Articular chondrocyte of knee joint (primary cell): ENCODE results near the gene SEPTIN1. TPM values are rescaled to one million over a fixed set of nuclear protein-coding genes. Genes with fewer than 3 reads are reported as not detected.

Experiments
- small RNA-seq: library from RNA; depleted of rRNA; stranded (forward); fragments of <200 nt; gene quantifications from one replicate; pipeline ENCODE3, GENCODE V24; 2012
- total RNA-seq: library from RNA; depleted of rRNA; stranded (reverse); fragments of >200 nt; gene quantifications from 2 replicates; pipeline ENCODE4 v1.2.3, GENCODE V29; 2012

SEPTIN1 gene, protein sequence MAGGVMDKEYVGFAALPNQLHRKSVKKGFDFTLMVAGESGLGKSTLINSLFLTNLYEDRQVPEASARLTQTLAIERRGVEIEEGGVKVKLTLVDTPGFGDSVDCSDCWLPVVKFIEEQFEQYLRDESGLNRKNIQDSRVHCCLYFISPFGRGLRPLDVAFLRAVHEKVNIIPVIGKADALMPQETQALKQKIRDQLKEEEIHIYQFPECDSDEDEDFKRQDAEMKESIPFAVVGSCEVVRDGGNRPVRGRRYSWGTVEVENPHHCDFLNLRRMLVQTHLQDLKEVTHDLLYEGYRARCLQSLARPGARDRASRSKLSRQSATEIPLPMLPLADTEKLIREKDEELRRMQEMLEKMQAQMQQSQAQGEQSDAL
- 0.11 TPM in 1 of 2 replicates, not detected in the other for total RNA-seq

DNA sequence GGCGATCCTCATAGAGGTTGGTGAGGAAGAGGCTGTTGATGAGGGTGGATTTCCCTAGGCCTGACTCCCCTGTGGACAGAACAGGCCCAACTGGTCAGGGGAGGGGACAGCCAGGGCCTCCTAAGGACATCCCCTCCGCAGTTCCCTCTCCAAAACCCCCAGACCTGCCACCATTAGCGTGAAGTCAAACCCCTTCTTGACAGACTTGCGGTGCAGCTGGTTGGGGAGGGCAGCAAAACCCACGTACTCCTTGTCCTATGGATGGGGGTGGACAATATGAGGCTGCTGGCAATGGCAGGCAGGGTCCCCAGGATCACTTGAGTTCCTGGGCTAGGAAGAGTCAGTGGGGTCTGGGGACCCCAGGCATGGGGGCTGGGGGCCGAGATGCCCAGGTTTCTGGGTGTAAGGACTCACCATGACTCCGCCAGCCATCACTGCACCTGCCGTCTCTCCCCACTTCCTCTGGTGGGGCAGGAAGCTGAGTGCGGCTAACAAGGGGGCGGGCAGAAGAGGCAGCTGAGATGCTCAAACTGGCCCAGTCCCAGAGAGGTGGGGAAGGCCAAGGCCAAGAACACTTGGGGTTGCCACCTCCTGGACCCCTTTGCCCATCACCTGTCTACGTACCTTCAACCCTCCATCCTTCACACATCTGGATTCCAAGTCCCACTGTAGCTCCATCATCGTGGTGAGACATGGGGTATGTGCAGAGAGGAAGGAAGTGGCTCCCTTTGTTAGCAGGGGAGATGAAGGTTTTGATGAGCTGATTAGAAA is at the start of gene SEPTIN1:
Gene SEPTIN1 (minus strand): TSS at position 451 of the 771 bp plus-strand sequence. CDS start 19 bp downstream, at position 432.

DNA sequence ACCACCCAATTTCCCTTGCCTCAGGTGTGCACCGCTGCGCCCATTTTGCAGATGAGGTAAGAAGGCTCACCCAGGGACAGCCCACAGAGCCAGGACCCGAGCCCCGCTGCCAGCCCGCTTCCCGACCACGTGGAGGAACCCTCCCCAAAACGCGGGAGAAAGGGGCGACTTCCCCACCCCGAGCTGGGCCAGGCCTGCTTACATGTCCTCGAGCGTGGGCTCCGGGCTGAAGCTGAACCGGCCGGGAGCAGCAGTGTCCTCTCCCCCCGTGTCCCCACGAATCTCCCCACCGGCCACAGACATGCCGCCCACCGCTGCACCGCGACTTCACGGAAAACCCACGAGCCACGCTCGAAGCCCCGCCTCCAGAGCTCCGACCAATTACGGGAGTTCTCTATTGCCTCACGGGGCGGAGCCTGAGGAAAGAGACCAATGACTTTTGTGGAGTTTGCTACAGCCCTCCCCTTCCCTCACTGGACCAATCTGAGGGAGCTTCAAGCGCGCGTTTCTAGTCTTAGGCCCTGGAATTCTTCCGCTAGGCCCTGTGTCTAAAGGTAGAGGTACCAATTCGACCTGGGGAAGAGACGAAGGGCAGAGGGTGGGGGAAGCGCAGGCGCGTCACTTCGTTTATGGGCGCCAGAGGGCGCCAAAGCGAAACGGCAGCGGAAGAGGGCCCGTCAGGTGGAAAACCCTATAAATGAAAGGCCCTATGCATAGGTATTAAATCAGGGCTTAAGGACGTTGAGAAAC is 47.5 kb upstream of the SEPTIN1 start, which contains the start of gene DCTPP1:
Gene DCTPP1 (minus strand): TSS at position 353 of the 750 bp plus-strand sequence. CDS start 50 bp downstream, at position 303.

DNA sequence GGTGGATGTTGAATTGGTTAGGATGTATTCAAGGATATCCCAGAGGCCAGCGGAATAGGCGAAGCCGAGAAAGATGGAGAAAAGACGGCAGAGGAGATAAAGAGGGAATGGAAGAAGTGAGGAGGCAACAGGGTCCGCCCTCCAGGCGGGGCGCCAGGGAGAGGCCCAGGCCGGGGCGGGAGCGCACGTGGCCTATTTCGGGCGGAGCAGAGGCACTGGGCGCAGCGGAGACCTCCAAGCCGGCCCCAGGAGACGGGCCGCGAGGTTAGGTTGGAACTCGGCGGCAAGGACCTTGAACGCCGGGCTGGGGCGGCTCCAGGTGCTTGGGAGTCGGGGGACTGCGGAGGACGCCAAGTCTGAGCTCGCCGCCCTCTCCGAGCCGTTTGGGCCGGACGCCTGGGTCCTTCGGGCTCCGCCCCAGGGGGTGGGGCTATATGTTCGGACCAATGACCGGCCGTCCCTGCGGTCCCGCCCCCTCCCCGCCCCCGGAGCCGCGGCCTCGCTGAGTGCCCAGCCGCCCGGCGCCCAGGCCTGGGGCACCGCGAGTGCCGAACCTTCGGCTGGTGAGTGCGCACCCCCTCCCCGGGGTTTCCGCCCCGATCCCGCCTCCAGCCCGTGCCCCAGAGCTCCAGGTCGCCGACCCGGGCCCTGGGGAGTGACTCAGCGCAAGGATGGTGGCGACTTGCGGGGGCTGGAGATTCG is 24.9 kb upstream of the SEPTIN1 start, which contains the start of gene ZNF771:
Gene ZNF771 (plus strand): TSS at position 505 of the 702 bp plus-strand sequence. CDS start 448 bp downstream, outside the sequence.

DNA sequence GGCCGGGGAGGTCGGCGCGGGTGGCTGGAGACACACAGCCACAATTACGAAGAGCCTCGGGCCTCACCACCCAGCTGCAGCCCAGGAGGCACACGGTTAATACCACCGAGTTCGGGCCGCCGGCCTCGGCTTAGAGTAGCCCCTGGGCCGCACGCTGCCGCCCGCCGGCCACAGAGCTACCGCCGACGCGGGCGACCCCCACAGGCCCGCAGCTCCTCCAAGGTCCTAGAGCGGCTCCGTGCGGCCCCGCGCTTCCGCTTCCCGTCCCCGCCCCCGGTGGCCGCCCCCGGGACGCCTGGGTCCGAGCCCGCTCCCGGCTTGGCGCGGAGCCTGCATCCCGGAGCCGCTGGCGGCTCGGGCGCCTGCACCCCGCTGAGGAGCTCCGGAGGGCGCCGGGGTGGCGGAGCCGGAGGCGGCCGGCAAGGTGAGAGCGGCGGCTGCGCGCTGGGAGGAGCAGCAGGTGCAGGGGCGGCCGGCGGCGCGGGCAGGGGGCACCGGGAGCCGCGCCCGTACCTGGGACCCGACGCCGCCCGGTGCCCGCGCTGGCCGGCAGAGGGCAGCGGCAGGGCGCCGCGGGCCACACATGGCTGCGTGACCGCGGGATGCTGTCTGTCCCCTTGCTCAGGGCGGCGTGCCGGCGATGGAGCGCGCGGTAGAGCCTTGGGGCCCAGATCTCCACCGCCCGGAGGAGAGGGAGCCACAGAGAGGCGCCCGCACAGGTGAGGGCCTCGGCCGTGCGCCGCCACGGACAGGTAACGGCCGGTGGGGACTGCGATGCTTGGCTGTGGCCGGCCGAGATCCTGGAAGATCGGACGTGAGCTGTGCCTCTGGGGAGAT is 13.0 kb upstream of the SEPTIN1 start, which contains the start of gene ZNF48:
Gene ZNF48 (plus strand): TSS at position 266 of the 837 bp plus-strand sequence. CDS start 375 bp downstream, at position 641.

DNA sequence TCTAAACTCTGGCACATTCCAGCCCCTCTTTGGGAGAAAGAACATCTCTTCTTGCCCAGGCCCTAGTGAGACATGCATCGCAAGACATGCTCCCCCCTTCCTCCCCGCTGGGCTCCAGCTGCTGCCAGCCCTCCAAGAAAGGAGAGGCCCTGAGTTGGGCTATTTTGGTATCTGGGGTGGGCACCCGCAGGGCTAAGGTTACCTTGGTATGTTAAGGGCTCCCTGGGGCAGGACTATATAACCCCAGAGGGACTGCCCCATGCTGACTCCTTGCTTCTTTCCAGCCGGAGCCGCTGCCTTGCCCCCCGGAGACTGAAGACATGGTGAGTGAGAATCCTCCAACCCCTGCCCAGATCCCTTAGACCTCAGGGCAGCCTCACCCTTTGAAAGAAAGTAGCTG is 7.8 kb downstream of the SEPTIN1 start, which contains the start of gene MYL11:
Gene MYL11 (plus strand): TSS at position 265 of the 400 bp plus-strand sequence. CDS start 56 bp downstream, at position 321.

DNA sequence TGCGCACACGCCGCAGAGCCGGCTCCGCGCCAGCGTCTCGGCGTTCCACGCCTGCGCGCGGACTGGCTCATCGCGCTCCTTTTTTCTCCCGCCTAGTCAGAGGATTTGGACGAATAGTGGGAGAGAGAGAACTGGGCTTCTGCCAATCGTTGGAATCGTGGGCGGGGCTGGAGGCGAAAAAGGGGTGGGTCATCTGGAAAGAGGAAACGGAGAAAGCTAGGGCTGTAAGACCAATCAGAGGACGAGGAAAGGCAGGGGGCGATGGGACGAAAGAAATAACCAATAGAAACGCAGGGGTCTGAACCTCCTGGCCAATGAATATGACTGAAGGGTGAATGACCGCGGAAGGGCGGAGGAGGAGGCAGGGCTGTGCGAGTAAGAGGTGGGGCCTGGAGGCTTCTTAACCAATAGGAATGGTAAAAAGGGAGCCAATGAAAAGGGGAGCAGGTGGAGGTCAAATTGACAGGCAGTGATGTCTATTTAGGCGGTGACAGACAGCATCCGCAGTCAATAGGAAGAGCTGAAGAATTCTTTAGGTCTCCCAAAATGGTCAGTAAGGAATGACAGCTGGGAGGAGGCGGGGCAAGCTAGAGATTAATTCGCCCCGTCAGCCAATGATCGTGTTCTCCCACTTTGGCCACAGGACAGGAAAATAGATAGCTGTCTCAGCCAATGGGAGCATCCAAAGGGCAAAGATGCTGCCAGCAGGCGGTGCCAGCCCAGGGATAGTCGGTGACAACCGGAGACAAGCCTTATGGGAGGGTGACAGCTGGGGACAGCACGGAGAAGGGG is 11.7 kb downstream of the SEPTIN1 start, which contains the start of gene TBC1D10B:
Gene TBC1D10B (minus strand): TSS at position 39 of the 792 bp plus-strand sequence. CDS start 311 bp downstream, outside the sequence.

DNA sequence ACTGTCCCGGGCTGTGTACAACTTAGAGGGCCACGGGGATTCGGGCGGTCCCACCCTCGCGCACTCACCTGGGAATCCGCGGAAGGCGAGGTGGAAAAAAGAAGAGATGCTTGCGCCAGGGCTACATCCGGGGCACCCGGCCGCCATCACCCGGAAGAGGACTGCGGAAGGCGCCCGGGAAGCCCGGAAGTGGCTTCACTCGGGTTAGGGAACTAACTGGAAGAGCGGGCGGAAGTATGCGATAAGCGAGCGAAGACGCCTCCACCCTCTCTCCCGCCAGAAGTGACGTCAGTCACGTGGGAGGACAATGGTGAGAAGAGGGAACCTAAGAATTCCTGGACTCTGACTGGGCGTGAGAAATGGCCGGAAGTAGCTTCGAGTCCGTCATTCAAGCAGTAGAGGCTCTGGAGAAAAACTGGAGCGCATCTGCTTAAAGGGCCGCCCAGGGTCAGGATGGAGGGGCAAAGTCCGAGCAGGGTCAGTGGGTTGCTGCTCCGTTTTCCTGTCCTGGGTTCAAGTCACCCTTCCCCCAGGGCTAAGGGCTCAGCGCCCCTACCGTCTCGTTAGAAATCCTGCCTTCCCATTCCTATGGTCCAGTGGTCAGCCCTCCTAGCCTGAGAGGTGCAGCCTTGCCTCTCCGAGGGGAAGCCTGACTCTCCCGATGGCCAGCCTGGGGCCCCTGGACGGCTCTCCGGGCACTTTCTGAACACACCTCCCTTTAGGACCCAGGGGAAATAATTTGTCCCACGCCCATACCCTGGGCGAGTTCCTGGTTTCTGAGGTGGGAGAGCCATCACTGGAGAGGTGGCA is 27.0 kb downstream of the SEPTIN1 start, which contains the start of gene CD2BP2:
Gene CD2BP2 (minus strand): TSS at position 165 of the 810 bp plus-strand sequence. CDS start 627 bp downstream, outside the sequence.

Small RNA genes lying within 50 kb of the gene (small RNA-seq; reads per million reads assigned to genes)
- gene RF00406 = 1.7 reads per million, percentile 67 among the genes with 10 or more reads in this experiment

Other genes with a start within 250 kb of the SEPTIN1 start
- gene CORO1A, start 199.0 kb downstream of the SEPTIN1 start, total RNA-seq = 1.2 and 1.3 TPM in 2 replicates
- gene BOLA2B, start 188.9 kb downstream of the SEPTIN1 start, total RNA-seq = 25.1 and 63.9 TPM in 2 replicates
- gene SLX1A, start 188.7 kb downstream of the SEPTIN1 start, total RNA-seq = 11.6 and 14.0 TPM in 2 replicates
- 2.8 and 3.1 TPM in 2 replicates for gene SULT1A3, start 183.3 kb downstream of the SEPTIN1 start, total RNA-seq
- 1.9 and 4.1 TPM in 2 replicates for gene NPIPB13, start 134.1 kb downstream of the SEPTIN1 start, total RNA-seq
- 31.7 and 34.2 TPM in 2 replicates for gene CD2BP2, start 27.3 kb downstream of the SEPTIN1 start, total RNA-seq
- 22.6 and 23.3 TPM in 2 replicates for gene TBC1D10B, start 12.1 kb downstream of the SEPTIN1 start, total RNA-seq
- gene MYL11, start 7.8 kb downstream of the SEPTIN1 start, total RNA-seq = not detected in 2 replicates
- gene ZNF48, start 12.9 kb upstream of the SEPTIN1 start, total RNA-seq = 5.0 and 5.2 TPM in 2 replicates
- 6.8 and 7.8 TPM in 2 replicates for gene ZNF771, start 25.0 kb upstream of the SEPTIN1 start, total RNA-seq
- gene DCTPP1, start 47.5 kb upstream of the SEPTIN1 start, total RNA-seq = 16.2 and 18.4 TPM in 2 replicates
- 16.4 and 18.9 TPM in 2 replicates for gene SEPHS2, start 63.3 kb upstream of the SEPTIN1 start, total RNA-seq
- not detected in 2 replicates for gene ITGAL, start 90.2 kb upstream of the SEPTIN1 start, total RNA-seq
- gene ZNF768, start 144.0 kb upstream of the SEPTIN1 start, total RNA-seq = 15.3 and 18.1 TPM in 2 replicates
- 12.9 and 13.0 TPM in 2 replicates for gene ZNF747, start 152.3 kb upstream of the SEPTIN1 start, total RNA-seq
- 4.8 and 5.8 TPM in 2 replicates for gene ZNF764, start 175.8 kb upstream of the SEPTIN1 start, total RNA-seq
- gene ZNF688, start 189.2 kb upstream of the SEPTIN1 start, total RNA-seq = 7.6 and 8.0 TPM in 2 replicates
- gene ZNF785, start 203.1 kb upstream of the SEPTIN1 start, total RNA-seq = 10.5 and 11.1 TPM in 2 replicates
- gene ZNF689, start 227.8 kb upstream of the SEPTIN1 start, total RNA-seq = 6.1 and 6.6 TPM in 2 replicates